Measurements from ENCODE around the gene CABLES1.

Gene CABLES1

DNA sequence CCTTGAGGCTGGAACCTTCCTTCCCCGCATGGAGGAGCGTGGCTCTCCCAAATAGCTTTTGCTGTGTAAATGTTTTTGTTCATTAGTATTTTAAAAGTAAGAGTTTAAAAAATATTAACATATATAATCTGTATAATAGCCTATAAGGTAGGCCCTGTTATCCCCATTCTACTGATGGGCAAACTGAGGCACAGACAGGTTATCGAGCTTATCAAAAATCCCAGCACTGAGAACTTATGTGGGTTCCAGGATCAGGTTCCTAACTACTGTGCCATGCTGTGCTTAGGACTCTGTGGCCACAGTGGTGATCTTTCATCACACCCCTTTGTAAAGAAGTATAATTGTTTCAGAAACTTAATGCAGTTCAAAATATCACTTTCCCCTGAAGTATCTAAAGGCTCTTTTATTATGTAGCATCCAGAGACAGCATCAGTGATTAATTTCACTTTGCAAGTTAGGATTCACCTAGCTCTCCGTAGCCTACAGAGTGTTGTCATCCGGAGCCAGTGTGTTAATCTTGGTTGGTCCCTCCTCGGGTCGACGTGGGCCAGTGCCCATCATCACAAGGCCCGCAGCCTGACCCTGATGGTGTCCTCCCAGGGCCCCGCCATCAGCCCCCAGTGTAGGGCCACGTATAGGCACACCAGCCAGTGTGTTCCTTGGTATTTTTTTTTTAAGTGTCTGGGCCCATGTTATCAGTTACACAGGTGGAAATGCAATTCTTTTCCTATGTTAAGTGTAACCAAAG lies 28.7 kb downstream of the CABLES1 start:
- Histone ChIP-seq H3K4me3 (replicated peaks; ENCODE audit: insufficient read depth, low read length) (no peak overlapping the region), H3K27me3 (ENCODE audit: insufficient read depth, poor library complexity, severe bottlenecking) (no peaks in the 10 kb centered on the region), H3K27ac (replicated peaks) (no peak overlapping the region)
- no peak for DNase-seq (ENCODE audit: low read depth in 1 of 2, low spot score in 1 of 2)
- no peak for TF ChIP-seq GABPA (IDR thresholded peaks at IDR 0.05; ENCODE audit: low read depth)
- TF ChIP-seq, protein P1, sequence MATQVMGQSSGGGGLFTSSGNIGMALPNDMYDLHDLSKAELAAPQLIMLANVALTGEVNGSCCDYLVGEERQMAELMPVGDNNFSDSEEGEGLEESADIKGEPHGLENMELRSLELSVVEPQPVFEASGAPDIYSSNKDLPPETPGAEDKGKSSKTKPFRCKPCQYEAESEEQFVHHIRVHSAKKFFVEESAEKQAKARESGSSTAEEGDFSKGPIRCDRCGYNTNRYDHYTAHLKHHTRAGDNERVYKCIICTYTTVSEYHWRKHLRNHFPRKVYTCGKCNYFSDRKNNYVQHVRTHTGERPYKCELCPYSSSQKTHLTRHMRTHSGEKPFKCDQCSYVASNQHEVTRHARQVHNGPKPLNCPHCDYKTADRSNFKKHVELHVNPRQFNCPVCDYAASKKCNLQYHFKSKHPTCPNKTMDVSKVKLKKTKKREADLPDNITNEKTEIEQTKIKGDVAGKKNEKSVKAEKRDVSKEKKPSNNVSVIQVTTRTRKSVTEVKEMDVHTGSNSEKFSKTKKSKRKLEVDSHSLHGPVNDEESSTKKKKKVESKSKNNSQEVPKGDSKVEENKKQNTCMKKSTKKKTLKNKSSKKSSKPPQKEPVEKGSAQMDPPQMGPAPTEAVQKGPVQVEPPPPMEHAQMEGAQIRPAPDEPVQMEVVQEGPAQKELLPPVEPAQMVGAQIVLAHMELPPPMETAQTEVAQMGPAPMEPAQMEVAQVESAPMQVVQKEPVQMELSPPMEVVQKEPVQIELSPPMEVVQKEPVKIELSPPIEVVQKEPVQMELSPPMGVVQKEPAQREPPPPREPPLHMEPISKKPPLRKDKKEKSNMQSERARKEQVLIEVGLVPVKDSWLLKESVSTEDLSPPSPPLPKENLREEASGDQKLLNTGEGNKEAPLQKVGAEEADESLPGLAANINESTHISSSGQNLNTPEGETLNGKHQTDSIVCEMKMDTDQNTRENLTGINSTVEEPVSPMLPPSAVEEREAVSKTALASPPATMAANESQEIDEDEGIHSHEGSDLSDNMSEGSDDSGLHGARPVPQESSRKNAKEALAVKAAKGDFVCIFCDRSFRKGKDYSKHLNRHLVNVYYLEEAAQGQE (IDR thresholded peaks at IDR 0.05; ENCODE audit: insufficient replicate concordance, low read depth): no peak
- TF ChIP-seq CTCF (IDR thresholded peaks at IDR 0.05; ENCODE audit: insufficient read depth, low read length): no peak
- no peak for TF ChIP-seq POLR2AphosphoS5 (IDR thresholded peaks at IDR 0.05; ENCODE audit: low read depth)
- TF ChIP-seq SPI1 (IDR thresholded peaks at IDR 0.05; ENCODE audit: borderline replicate concordance, low read depth): no peak

GRCh38 chr18:23165271-23166068 lies 30.2 kb downstream of the CABLES1 start:
- DNase-seq (ENCODE audit: low read depth in 1 of 2, low spot score in 1 of 2): no peak
- TF ChIP-seq SPI1 (IDR thresholded peaks at IDR 0.05; ENCODE audit: borderline replicate concordance, low read depth): no peak
- TF ChIP-seq GABPA (IDR thresholded peaks at IDR 0.05; ENCODE audit: low read depth): no peak
- no peak for TF ChIP-seq POLR2AphosphoS5 (IDR thresholded peaks at IDR 0.05; ENCODE audit: low read depth)
- TF ChIP-seq, protein P1 (IDR thresholded peaks at IDR 0.05; ENCODE audit: insufficient replicate concordance, low read depth): no peak
- TF ChIP-seq CTCF (IDR thresholded peaks at IDR 0.05; ENCODE audit: insufficient read depth, low read length): no peak
- no peak overlapping the region for H3K27ac ChIP-seq (replicated peaks)

DNA sequence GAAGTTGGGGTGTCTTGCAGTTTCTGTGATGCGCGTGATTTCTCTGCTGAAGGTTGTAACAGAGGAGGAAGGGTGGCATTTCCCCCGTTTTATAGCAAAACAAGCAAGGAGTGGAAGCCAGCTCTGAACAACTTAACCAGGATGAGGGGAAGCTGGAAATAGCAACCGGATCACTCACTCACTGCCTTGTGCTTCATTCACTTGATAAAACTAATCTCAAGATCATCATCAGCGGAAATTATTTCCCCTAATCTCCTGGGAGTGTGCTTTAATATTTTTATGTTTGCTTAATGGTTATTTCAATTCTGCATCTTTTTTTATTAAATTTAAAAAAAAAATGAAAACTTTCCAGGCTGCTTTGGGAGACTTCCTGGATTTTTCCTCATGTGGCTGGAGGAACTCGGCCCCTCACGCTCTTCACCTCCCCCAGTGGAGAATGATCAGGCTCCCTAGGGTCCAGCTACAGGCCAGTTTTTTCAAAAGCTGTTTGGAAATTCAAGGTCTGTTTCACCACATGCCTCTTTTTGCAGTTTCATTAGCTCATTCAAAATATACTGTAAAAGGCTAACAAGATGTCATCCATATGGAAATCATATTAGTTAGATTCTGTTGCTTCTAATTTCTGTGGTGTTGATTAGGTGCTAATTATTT lies 31.7 kb downstream of the CABLES1 start:
- DNase-seq (ENCODE audit: low read depth in 1 of 2, low spot score in 1 of 2): no peak
- TF ChIP-seq, protein P1 (IDR thresholded peaks at IDR 0.05; ENCODE audit: insufficient replicate concordance, low read depth): no peak
- TF ChIP-seq SPI1 (IDR thresholded peaks at IDR 0.05; ENCODE audit: borderline replicate concordance, low read depth): no peak
- Histone ChIP-seq H3K4me3 (replicated peaks; ENCODE audit: insufficient read depth, low read length) (no peak overlapping the region), H3K27me3 (ENCODE audit: insufficient read depth, poor library complexity, severe bottlenecking) (no peaks in the 10 kb centered on the region), H3K27ac (replicated peaks) (no peak overlapping the region)

More at GRCh38 chr18:23165271-23166068, 30.2 kb downstream of the CABLES1 start:
- no peaks in the 10 kb centered on the region for H3K27me3 ChIP-seq (ENCODE audit: insufficient read depth, poor library complexity, severe bottlenecking)
- H3K4me3 ChIP-seq (replicated peaks; ENCODE audit: insufficient read depth, low read length): no peak overlapping the region

All from HL-60 (cell line).